ENCODE results near the gene ACVR1. TPM values are rescaled to one million over a fixed set of nuclear protein-coding genes. Genes with fewer than 3 reads are reported as not detected.

Gene ACVR1
- total RNA-seq, 1 donor from 2014 or later = 28.9 TPM

- ATAC-seq (ENCODE audit: poor library complexity) = no peak
- DNase-seq = no peak
- intact Hi-C loops (cut with DNase I) = no loop called here
Observed at GRCh38 chr2:157815421-157815820, 60.7 kb downstream of the ACVR1 start.

- no peak for ATAC-seq (ENCODE audit: poor library complexity)
- intact Hi-C loops (cut with DNase I) = no loop called here
- no peak for DNase-seq
Observed at GRCh38 chr2:157813467-157813866, 62.7 kb downstream of the ACVR1 start.

GRCh38 chr2:157810037-157810436 lies 66.1 kb downstream of the ACVR1 start:
- DNase-seq = no peak
- peak; percentile 40 for ATAC-seq (ENCODE audit: poor library complexity)
- intact Hi-C loops (cut with DNase I) = no loop called here

- DNase-seq (no peak), ATAC-seq (ENCODE audit: poor library complexity) (no peak)
- intact Hi-C loops (cut with DNase I) = no loop called here
Observed at GRCh38 chr2:157809212-157809611, 66.9 kb downstream of the ACVR1 start.

- intact Hi-C loops (cut with DNase I) = no loop called here
- ATAC-seq (ENCODE audit: poor library complexity) (peak; percentile 68), DNase-seq (no peak)
Observed at GRCh38 chr2:157808421-157808820, 67.7 kb downstream of the ACVR1 start.

- DNase-seq = no peak
- ATAC-seq (ENCODE audit: poor library complexity) = no peak
- intact Hi-C loops (cut with DNase I) = no loop called here
Observed at GRCh38 chr2:157806426-157807077, 69.6 kb downstream of the ACVR1 start.

GRCh38 chr2:157805519-157805918 lies 70.6 kb downstream of the ACVR1 start:
- intact Hi-C loops (cut with DNase I) = no loop called here
- ATAC-seq (ENCODE audit: poor library complexity) (no peak), DNase-seq (no peak)

- no peak for ATAC-seq (ENCODE audit: poor library complexity)
- intact Hi-C loops (cut with DNase I) = no loop called here
Observed at GRCh38 chr2:157804355-157804754, 71.8 kb downstream of the ACVR1 start.

GRCh38 chr2:157803952-157804351 lies 72.2 kb downstream of the ACVR1 start:
- intact Hi-C loops (cut with DNase I) = no loop called here
- DNase-seq (no peak), ATAC-seq (ENCODE audit: poor library complexity) (no peak)

More at GRCh38 chr2:157804355-157804754, 71.8 kb downstream of the ACVR1 start:
- DNase-seq = no peak

- intact Hi-C loops (cut with DNase I) = no loop called here
- ATAC-seq (ENCODE audit: poor library complexity) (no peak), DNase-seq (no peak)
Observed at GRCh38 chr2:157803476-157803875, 72.7 kb downstream of the ACVR1 start.

GRCh38 chr2:157800838-157801495 lies 75.2 kb downstream of the ACVR1 start:
- no peak for ATAC-seq (ENCODE audit: poor library complexity)
- intact Hi-C loops (cut with DNase I) = no loop called here
- no peak for DNase-seq

- no peak for DNase-seq
- intact Hi-C loops (cut with DNase I) = no loop called here
Observed at GRCh38 chr2:157793053-157793612, 83.0 kb downstream of the ACVR1 start.

GRCh38 chr2:157792335-157793052 lies 83.6 kb downstream of the ACVR1 start:
- intact Hi-C loops (cut with DNase I) = no loop called here
- DNase-seq (no peak), ATAC-seq (ENCODE audit: poor library complexity) (no peak)

More at GRCh38 chr2:157793053-157793612, 83.0 kb downstream of the ACVR1 start:
- ATAC-seq (ENCODE audit: poor library complexity) = no peak

GRCh38 chr2:157790780-157791179 lies 85.3 kb downstream of the ACVR1 start:
- ATAC-seq (ENCODE audit: poor library complexity) (peak; percentile 4), DNase-seq (no peak)
- intact Hi-C loops (cut with DNase I) = no loop called here

- ATAC-seq (ENCODE audit: poor library complexity) (peak; percentile 92), DNase-seq (peak; percentile 64)
- intact Hi-C loops (cut with DNase I) = loop anchor here (10.0 kb wide), 1 partner anchor 45 kb away; no protein-coding TSS in a partner anchor
Observed at GRCh38 chr2:157789933-157790511, 86.1 kb downstream of the ACVR1 start.

GRCh38 chr2:157789256-157789655 lies 86.9 kb downstream of the ACVR1 start:
- ATAC-seq (ENCODE audit: poor library complexity) (peak; percentile 47), DNase-seq (no peak)
- intact Hi-C loops (cut with DNase I) = loop anchor here (10.0 kb wide), 1 partner anchor 46 kb away; no protein-coding TSS in a partner anchor

GRCh38 chr2:157788201-157788600 lies 87.9 kb downstream of the ACVR1 start:
- no peak for DNase-seq
- intact Hi-C loops (cut with DNase I) = loop anchor here (10.0 kb wide), 1 partner anchor 47 kb away; no protein-coding TSS in a partner anchor
- no peak for ATAC-seq (ENCODE audit: poor library complexity)

- no peak for ATAC-seq (ENCODE audit: poor library complexity)
- DNase-seq = no peak
- intact Hi-C loops (cut with DNase I) = loop anchor here (10.0 kb wide), 1 partner anchor 47 kb away; no protein-coding TSS in a partner anchor
Observed at GRCh38 chr2:157787364-157787938, 88.7 kb downstream of the ACVR1 start.
